NCI-H2171 (cell line): ENCODE measurements around the gene AMDHD2.
A peak's percentile ranks its signal among the peaks of the same experiment; 100 is the strongest.
"Not testable (repeated sequence)": the region's sequence is repeated elsewhere in the genome, so short reads cannot be mapped to it uniquely, and the experiment has no call there.

Source experiments
- DNase-seq: peaks from one replicate; lab custom pipeline; 2025; lab: John Stamatoyannopoulos, UW

AMDHD2 gene, protein sequence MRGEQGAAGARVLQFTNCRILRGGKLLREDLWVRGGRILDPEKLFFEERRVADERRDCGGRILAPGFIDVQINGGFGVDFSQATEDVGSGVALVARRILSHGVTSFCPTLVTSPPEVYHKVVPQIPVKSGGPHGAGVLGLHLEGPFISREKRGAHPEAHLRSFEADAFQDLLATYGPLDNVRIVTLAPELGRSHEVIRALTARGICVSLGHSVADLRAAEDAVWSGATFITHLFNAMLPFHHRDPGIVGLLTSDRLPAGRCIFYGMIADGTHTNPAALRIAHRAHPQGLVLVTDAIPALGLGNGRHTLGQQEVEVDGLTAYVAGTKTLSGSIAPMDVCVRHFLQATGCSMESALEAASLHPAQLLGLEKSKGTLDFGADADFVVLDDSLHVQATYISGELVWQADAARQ

DNA sequence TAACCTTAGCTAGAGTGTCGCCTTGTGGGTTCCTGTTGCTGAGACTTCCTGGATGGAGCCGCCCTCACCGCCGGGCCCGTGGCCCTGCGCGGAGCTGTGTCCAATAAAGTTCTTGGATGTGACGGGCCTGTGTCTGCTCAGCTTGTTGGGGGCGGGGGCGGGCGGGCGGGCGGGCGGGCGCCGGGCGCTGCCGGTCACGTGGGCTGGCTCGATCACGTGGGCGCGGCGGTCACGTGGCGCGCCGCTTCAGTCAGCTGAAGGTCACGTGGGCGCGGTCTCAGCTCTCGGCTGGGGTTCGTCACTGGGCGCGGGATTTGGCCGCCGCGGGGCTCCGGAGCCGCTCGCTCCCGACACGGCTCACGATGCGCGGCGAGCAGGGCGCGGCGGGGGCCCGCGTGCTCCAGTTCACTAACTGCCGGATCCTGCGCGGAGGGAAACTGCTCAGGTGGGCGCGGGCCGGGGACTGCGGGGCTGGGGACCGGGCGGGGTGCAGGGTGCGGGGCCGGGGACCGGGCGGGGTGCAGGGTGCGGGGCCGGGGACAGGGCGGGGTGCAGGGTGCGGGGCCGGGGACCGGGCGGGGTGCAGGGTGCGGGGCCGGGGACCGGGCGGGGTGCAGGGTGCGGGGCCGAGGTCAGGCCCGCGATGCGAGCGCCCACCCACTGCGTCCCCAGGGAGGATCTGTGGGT is at the start of gene AMDHD2:
Gene AMDHD2 (plus strand): TSS at position 275 of the 687 bp plus-strand sequence. CDS start 88 bp downstream, at position 363.
- DNase-seq = peak; percentile 92

DNA sequence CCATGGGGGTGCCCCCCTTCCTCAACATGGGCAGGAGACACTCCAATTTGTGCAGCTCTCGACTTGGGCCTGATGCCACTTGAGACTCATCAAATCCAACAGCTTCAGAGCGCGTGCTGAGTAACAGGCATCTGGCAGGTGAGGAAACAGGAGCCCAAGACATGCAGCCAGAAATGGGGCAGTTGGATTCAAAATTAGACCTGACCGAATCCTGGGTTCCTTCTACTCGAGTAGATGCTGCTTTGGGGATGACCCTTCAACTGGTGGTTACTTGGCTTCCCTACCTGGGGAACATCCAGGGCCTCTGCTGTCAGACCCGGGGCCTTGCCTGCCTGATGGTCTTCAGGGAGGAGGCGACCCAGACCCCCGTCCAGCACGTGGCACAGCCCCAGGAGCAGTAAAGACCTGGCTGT is 49.6 kb upstream of the AMDHD2 start:
- DNase-seq = peak; percentile 79

DNA sequence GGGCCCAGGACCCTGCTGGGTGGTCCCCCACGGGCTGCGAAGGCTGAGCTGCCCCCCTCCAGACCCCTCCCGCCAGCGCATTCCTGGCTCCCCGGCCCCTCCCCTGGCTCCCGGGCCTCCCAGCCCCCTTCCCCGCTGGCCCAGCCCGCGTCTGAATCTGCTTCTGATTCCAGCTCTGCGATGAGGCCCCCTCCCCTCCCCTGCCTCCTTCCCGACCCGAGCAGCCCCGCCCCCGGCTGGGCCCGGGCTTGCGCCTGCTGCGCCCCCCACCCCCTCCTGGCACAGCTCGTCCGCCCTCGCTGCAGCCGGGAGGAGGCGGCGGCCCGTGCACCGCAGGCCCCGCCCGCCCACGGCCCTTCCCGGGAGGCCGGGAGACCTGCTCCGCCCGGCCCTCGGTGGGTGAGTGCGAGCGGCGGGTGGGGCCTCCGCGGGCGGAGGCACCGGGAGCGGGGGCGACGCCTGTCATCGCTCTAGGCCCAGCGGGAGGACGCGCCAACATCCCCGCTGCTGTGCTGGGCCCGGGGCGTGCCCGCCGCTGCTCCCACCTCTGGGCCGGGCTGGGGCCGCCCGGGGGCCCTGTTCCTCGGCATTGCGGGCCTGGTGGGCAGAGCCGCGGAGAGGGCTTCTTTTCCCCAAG is 49.0 kb upstream of the AMDHD2 start, which contains the start of gene NTN3:
Gene NTN3 (plus strand): TSS at position 282 of the 637 bp plus-strand sequence. CDS start 405 bp downstream, outside the sequence.
- peak; percentile 89 for DNase-seq

DNA sequence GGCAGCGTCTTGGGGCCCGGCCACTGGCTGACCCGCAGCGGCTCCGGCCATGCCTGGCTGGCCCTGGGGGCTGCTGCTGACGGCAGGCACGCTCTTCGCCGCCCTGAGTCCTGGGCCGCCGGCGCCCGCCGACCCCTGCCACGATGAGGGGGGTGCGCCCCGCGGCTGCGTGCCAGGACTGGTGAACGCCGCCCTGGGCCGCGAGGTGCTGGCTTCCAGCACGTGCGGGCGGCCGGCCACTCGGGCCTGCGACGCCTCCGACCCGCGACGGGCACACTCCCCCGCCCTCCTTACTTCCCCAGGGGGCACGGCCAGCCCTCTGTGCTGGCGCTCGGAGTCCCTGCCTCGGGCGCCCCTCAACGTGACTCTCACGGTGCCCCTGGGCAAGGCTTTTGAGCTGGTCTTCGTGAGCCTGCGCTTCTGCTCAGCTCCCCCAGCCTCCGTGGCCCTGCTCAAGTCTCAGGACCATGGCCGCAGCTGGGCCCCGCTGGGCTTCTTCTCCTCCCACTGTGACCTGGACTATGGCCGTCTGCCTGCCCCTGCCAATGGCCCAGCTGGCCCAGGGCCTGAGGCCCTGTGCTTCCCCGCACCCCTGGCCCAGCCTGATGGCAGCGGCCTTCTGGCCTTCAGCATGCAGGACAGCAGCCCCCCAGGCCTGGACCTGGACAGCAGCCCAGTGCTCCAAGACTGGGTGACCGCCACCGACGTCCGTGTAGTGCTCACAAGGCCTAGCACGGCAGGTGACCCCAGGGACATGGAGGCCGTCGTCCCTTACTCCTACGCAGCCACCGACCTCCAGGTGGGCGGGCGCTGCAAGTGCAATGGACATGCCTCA is 48.3 kb upstream of the AMDHD2 start:
- no peak for DNase-seq

DNA sequence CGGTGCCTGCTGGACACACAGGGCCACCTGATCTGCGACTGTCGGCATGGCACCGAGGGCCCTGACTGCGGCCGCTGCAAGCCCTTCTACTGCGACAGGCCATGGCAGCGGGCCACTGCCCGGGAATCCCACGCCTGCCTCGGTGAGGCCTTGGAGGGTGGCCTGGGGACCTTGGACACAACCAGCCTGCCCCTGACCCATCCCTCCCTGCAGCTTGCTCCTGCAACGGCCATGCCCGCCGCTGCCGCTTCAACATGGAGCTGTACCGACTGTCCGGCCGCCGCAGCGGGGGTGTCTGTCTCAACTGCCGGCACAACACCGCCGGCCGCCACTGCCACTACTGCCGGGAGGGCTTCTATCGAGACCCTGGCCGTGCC is 47.7 kb upstream of the AMDHD2 start:
- DNase-seq = no peak

DNA sequence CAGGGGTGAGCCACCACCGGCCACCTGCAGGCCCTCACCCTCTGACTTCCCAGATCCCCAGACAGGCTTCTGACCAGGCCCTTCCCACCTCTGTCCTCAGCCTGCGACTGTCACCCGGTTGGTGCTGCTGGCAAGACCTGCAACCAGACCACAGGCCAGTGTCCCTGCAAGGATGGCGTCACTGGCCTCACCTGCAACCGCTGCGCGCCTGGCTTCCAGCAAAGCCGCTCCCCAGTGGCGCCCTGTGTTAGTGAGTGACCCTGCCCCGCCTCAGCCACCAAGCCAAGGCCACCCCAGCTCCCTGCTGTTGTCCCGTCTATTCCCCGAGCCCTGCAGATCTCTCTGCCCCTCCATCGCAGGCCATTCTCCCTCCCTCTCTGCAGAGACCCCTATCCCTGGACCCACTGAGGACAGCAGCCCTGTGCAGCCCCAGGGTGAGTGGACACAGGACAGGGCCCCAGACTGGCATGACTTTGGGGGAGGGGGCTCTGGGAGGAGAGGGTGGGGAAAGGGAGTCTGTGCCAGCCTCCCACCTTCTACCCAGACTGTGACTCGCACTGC is 47.2 kb upstream of the AMDHD2 start:
- no peak for DNase-seq

DNA sequence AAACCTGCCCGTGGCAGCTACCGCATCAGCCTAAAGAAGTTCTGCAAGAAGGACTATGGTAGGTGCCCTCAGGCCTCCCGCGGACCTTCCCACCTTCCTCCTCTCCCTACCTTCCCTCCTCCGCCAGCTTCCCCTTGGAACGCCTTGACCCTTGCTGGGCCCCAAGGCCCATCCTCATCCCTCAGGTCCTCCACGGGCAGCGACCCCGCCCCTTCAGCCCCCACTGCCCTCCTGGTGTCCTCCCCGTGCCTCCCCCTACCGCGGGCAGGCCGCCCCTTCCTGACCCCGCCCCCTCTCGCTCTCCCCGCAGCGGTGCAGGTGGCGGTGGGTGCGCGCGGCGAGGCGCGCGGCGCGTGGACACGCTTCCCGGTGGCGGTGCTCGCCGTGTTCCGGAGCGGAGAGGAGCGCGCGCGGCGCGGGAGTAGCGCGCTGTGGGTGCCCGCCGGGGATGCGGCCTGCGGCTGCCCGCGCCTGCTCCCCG is 46.7 kb upstream of the AMDHD2 start:
- no peak for DNase-seq

DNA sequence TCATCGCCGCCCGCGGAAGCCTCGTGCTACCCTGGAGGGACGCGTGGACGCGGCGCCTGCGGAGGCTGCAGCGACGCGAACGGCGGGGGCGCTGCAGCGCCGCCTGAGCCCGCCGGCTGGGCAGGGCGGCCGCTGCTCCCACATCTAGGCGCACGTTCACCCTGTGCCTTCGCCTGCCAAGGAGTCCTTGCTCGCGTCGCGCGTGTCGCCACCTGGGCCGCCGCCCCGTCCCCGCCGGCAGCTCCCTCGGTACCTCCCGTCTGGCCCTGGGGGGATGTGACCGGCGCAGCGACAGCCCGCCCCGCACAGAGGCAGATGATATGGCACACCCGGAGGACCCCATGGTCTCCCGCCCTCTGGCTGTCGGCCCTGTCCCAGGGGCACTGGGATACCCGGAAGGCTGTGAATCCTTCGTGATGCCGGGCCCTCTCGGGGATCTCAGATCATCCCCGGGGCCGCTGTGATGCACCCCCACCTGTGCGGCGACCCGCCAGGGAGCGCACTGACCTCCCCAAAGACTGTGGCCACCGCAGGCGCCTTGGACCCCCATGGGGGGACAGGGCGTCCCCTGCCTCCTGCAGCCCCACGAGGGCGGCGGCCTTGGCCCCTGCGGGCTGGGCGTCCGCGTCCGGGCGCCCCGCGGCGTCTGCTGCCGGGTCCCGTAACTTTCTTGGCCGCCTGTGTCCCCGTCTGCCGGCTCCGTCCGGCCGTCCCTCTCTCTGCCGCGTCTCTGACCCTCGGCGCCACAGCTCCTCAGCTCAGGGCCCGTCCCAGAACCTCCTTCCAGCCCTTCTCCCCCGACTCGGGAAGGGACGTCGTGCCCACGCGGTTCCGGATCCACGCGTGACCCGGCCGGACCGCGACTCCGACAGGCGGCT is 45.9 kb upstream of the AMDHD2 start:
- DNase-seq = peak; percentile 33

DNA sequence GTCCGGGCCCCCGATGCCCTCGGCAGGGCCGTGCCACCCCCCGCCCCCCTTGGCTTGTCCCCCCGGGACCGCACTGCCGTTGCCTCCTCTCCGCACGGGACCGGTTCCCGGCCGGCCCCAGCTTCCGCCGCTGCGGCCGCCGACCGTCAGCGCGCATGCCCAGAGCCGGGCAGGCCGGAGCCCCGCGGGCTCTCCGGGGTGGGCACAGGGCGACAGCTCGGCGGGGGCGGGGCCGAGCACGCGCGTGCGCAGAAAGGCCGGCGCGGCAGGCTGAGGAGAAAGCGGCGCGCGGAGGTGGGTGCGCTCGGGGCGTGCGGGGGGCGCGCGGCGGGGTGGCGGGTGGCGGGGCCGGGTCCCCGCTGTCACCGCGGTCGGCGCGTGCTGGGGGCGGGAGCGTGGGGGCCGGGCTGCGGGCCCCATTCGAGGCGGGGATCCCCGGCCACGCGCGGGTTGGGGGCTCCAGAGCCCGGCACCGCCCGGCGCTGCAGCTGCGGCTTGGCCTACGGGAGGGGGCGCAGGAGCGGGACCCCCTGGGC is 45.2 kb upstream of the AMDHD2 start, which contains the start of gene TBC1D24:
Gene TBC1D24 (plus strand): TSS at position 251 of the 536 bp plus-strand sequence. CDS start 21,022 bp downstream, outside the sequence.
- peak; percentile 71 for DNase-seq

DNA sequence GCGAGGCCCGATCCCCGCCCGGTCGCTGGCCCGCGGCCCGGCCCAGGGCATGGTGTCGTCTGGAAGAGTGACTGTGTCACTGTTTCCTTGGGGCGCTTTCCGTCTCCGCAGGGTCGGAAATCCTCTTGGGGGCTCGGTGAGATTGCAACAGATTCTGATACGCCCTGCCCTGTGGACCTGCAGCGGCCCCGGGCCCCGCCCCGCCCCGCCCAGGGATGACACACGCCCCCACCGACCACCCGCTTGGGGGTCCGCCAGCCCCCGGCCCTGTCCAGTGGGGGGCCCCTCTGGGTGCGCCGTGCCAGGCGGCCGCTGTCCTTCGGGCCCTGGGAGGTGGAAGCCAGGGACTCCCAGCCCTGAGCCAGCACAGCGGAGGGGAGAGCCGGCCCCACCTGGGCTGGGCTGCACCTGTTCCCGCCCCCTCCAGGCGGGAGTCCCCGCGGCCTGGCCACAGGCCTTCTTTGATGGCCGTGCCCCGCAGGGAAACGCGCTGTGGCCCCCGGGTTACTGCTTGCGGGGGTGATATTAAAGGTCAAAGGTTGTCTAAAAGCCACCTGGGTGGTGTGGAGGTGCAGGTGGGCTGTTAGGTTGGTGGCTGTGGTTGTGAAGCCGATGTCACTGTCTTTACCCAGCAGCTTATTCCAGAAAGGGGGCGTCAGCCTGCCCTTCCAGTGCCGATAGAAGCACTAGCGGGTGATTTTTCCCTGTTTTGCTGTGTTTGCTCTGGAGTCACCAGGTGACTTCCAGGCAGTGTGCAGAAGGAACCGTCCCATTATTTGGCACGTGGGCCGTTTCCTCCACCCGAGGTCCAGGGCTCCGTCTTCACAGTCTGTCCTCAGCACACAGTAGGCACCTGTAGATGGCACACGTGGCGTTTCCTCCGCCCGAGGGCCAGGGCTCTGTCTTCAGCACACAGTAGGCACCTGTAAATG is 44.5 kb upstream of the AMDHD2 start:
- DNase-seq = peak; percentile 44

DNA sequence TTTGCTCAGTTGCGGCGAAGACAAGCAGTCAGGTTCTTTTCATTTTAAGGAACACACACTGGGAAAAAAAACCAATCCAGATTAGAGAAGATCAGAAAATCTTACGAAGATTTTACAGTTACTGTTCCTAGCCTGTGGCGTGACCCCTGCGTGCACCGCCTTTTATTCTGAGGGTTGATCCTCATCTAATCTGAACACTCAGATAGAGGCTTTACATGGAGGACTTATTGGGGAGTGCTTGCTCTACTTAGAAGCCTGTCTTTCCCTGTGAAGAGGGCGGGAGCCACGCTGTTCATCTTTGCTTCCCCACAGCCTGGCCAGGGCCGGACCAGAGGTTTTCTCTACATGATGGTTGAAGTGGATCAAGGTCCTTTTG is 43.8 kb upstream of the AMDHD2 start:
- no peak for DNase-seq

DNA sequence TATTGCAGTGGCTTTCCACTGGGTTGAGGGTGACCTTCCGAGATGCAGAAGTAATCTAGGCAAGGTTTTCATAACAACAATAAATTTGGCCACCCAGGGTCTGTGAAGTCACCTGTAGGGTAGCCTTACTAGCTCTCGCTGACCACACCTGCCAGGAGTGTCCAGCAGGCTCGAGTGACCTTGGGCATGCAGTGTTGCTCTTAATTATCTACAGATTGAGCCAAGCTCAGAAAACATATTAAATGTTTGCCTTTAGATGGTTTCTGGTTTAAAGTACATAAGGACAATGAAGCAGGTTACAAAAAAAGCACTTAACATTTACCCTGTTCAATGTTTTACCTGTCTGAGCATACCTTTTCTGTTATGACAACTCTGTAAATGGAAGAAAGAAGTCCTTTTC is 43.4 kb upstream of the AMDHD2 start:
- DNase-seq = no peak

DNA sequence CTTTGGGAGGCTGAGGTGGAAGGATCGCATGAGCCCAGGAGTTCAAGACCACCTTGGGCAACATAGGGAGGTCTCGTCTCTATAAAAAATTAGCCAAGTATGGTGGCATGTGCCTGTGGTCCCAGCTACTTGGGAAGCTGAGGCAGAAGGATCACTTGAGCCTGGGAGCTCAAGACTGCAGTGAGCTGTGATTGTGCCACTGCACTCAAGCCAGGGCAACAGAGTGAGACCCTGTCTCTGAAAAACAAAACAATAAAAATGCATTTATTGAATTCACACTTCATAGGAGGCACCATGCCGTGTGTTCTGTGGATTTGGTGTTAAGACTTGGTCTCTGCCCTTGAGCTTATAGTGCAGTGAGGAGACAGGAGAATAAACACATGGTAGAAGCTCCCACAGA is 42.8 kb upstream of the AMDHD2 start:
- no peak for DNase-seq

DNA sequence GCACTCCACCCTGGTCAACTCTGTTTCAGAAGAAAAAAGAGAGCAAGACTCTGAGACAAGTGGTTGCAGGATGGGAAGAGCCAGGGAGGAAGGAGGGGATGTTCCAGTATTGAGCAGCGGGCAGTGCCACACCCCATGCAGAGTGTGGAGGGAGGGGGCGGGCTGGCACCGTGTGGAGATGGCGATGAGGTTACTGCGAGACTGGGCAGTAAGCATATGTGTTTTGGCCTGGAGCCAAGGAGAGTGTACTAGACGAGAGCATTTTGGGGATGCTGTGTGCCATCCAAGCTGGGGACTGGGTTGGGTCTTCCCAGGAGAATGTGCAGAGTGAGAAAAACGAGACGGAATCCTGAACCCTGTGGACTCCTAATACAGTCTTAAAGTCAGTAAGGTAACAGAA is 41.9 kb upstream of the AMDHD2 start:
- no peak for DNase-seq

DNA sequence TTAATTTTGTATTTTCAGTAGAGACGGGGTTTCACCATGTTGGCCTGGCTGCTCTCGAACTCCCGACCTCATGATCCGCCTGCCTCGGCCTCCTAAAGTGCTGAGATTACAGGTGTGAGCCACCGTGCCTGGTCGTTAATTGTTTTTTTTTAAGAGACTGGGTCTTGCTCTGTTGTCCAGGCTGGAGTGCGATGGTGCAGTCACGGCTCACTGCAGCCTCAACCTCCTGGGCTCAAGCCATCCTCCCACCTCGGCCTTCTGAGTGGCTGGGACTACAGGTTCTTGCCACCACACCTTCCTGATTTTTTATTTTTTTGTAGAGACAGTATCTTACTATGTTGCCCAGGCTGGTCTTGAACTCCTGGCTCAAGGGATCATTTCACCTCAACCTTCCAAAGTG is 40.2 kb upstream of the AMDHD2 start:
- not testable (repeated sequence) for DNase-seq

DNA sequence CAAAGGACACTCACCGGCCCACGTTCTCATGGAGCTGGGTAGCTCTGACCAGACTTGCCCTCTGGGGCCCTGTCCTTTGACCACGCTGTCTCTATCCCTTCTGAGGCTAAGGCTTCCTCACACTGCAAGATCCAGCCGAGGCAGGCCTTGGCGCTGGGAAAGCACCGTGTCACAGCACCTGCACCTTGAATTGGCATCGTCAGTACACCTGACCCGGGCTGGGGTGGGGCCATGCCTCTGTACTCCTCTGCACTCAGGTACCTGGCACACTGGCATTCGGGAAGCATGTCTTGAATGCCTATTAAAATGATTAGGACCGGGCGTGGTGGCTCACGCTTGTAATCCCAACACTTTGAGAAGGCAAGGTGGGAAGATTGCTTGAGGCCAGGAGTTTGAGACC is 39.2 kb upstream of the AMDHD2 start:
- no peak for DNase-seq

DNA sequence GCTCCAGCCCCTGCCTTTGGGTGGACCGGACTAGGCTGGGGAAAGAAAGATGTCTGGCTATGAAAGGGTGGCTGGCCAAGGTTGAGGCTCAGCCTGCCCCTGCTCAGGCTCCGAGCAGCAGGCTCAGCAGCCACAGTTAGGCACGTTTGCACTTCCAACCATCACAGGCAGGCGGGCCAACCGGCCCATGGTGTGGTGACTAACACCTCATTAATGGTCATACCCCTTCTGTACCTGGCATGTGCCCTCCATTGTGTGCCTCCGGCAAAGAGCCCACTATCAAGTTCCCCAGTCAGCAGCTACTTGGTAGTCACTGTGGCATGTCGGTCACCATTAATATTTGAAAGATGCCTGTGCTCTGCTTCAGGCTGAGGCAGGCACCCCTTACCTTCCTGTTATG is 38.5 kb upstream of the AMDHD2 start:
- no peak for DNase-seq

DNA sequence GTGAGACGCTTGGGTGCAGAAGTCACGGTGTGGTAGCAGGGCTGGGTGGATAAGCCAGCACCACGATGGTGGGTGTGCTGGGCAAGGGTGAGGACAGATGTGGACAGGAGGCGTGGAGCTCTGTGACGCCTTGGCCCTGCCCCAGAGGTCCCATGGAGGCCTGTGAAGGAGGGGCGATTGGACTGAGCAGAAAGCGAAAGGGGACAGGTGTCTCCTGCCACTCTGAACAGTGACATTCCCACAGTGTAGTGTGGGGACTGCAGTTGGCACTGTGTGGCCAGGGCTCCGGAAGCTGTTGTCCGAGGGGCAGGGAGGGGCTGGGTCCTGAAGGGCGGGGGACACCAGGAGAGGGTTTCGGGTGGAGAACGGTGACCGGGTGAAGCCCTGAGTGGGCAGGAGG is 37.9 kb upstream of the AMDHD2 start:
- no peak for DNase-seq
